ENCODE results near the gene ASPRV1.

Gene ASPRV1

GRCh38 chr2:69933254-69933828 lies 28.1 kb downstream of the ASPRV1 start:
- no peak overlapping the region for H3K4me3 ChIP-seq (ENCODE audit: low read depth, low read length)
- TF ChIP-seq CTCF (IDR thresholded peaks at IDR 0.05; ENCODE audit: borderline replicate concordance, insufficient read depth, low read depth, low read length), result no peak

GRCh38 chr2:69932596-69932922 lies 28.9 kb downstream of the ASPRV1 start:
- no peak overlapping the region for H3K4me3 ChIP-seq (ENCODE audit: low read depth, low read length)
- TF ChIP-seq CTCF (IDR thresholded peaks at IDR 0.05; ENCODE audit: borderline replicate concordance, insufficient read depth, low read depth, low read length), result no peak

GRCh38 chr2:69931832-69932595 lies 29.4 kb downstream of the ASPRV1 start:
- no peak for TF ChIP-seq CTCF (IDR thresholded peaks at IDR 0.05; ENCODE audit: borderline replicate concordance, insufficient read depth, low read depth, low read length)
- no peak overlapping the region for H3K4me3 ChIP-seq (ENCODE audit: low read depth, low read length)

- H3K4me3 ChIP-seq (ENCODE audit: low read depth, low read length), result no peak overlapping the region
- TF ChIP-seq CTCF (IDR thresholded peaks at IDR 0.05; ENCODE audit: borderline replicate concordance, insufficient read depth, low read depth, low read length), result no peak
These were observed 34.4 kb downstream of the ASPRV1 start for GRCh38 chr2:69926849-69927515.

- TF ChIP-seq CTCF (IDR thresholded peaks at IDR 0.05; ENCODE audit: borderline replicate concordance, insufficient read depth, low read depth, low read length), result no peak
- no peak overlapping the region for H3K4me3 ChIP-seq (ENCODE audit: low read depth, low read length)
These were observed 38.3 kb downstream of the ASPRV1 start for GRCh38 chr2:69923116-69923515.

GRCh38 chr2:69918401-69918800 lies 43.0 kb downstream of the ASPRV1 start:
- no peak overlapping the region for H3K4me3 ChIP-seq (ENCODE audit: low read depth, low read length)
- no peak for TF ChIP-seq CTCF (IDR thresholded peaks at IDR 0.05; ENCODE audit: borderline replicate concordance, insufficient read depth, low read depth, low read length)

- no peak for TF ChIP-seq CTCF (IDR thresholded peaks at IDR 0.05; ENCODE audit: borderline replicate concordance, insufficient read depth, low read depth, low read length)
- no peak overlapping the region for H3K4me3 ChIP-seq (ENCODE audit: low read depth, low read length)
These were observed 43.6 kb downstream of the ASPRV1 start for GRCh38 chr2:69917852-69918251.
